CD14-positive monocyte (primary cell): ENCODE results near the gene PCDH1. TPM values are rescaled to one million over a fixed set of nuclear protein-coding genes. Genes with fewer than 3 reads are reported as not detected.

Experiments
- DNase-seq, 3 donors: peaks; one replicate each; pipeline ENCODE4 v3.0.0-alpha.2; 2011 to 2022
- H2AFZ ChIP-seq: 2 replicates; pipeline ENCODE4 v1.6.0; 2012; ENCODE audit warnings: mild to moderate bottlenecking, low read depth, low read length, inconsistent platforms; ENCODE audit not compliant: insufficient read depth, poor library complexity, severe bottlenecking
- H3K27ac ChIP-seq, 2 donors: 1 replicate in 1 of 2; 2 replicates in 1 of 2; pipeline ENCODE4 v1.5.1; 2012 to 2013; ENCODE audit warnings: low read length in 2 of 2, control low read depth in 1 of 2, inconsistent platforms in 1 of 2, low read depth in 1 of 2, mild to moderate bottlenecking in 1 of 2
- H3K27me3 ChIP-seq, 2 donors: one replicate each; pipeline versions ENCODE4 v1.6.0 to v1.6.1; 2011 to 2013; ENCODE audit warnings: low read length in 2 of 2; ENCODE audit not compliant: control insufficient read depth in 2 of 2, insufficient read depth in 2 of 2
- H3K36me3 ChIP-seq, 2 donors: replicated peaks in 1 of 2; 1 replicate in 1 of 2; 2 replicates in 1 of 2; pipeline versions ENCODE4 v1.5.1 to v1.6.1; 2012 to 2013; ENCODE audit warnings: low read length in 2 of 2, control low read depth in 1 of 2, inconsistent platforms in 1 of 2, mild to moderate bottlenecking in 1 of 2; ENCODE audit not compliant: insufficient read depth in 2 of 2, control insufficient read depth in 1 of 2
- H3K4me1 ChIP-seq, 2 donors: 1 replicate in 1 of 2; 2 replicates in 1 of 2; pipeline versions ENCODE4 v1.5.1 to v1.6.1; 2012 to 2013; ENCODE audit warnings: low read length in 2 of 2, control low read depth in 1 of 2, inconsistent platforms in 1 of 2, mild to moderate bottlenecking in 1 of 2, moderate library complexity in 1 of 2; ENCODE audit not compliant: insufficient read depth in 2 of 2, control insufficient read depth in 1 of 2
- H3K4me2 ChIP-seq: replicated peaks from 2 replicates; pipeline ENCODE3; 2012; ENCODE audit warnings: low read length, moderate library complexity, mild to moderate bottlenecking; ENCODE audit not compliant: poor library complexity, severe bottlenecking; ENCODE audit errors: extremely low read depth
- H3K4me3 ChIP-seq, 3 experiments: fragments of 200-600 bp in 1 of 3; sonication (generic) in 1 of 3; replicated peaks in 1 of 3; 1 replicate in 2 of 3; 2 replicates in 1 of 3; pipeline ENCODE4 v1.5.1; 2011 to 2013; ENCODE audit warnings: low read length in 3 of 3, mild to moderate bottlenecking in 3 of 3, control low read depth in 2 of 3, low read depth in 2 of 3, inconsistent platforms in 1 of 3, moderate library complexity in 1 of 3
- H3K79me2 ChIP-seq: 2 replicates; pipeline ENCODE4 v1.6.0; 2012; ENCODE audit warnings: mild to moderate bottlenecking, control low read depth, inconsistent platforms, low read length, moderate library complexity; ENCODE audit not compliant: insufficient read depth
- H3K9ac ChIP-seq: 2 replicates; pipeline ENCODE4 v1.6.0; 2017; ENCODE audit warnings: low read length, mild to moderate bottlenecking; ENCODE audit not compliant: insufficient read depth, poor library complexity, severe bottlenecking
- H3K9me3 ChIP-seq, 2 donors: replicated peaks in 1 of 2; 1 replicate in 1 of 2; 2 replicates in 1 of 2; pipeline versions ENCODE4 v1.5.1 to v1.6.1; 2012 to 2013; ENCODE audit warnings: low read length in 2 of 2, control low read depth in 1 of 2; ENCODE audit not compliant: control insufficient read depth in 1 of 2, insufficient read depth in 1 of 2
- H4K20me1 ChIP-seq: 2 replicates; pipeline ENCODE4 v1.6.0; 2012; ENCODE audit warnings: mild to moderate bottlenecking, low read length, control low read depth, moderate library complexity; ENCODE audit not compliant: insufficient read depth
- H3K27ac Mint-ChIP-seq, 7 donors: one replicate each; pipeline ENCODE4 v1.8.0; 2020; ENCODE audit warnings: mild to moderate bottlenecking in 7 of 7, mixed read lengths in 7 of 7, moderate library complexity in 6 of 7, inconsistent platforms in 2 of 7
- H3K27me3 Mint-ChIP-seq, 3 donors: one replicate each; pipeline ENCODE4 v1.8.0; 2021 to 2022; ENCODE audit warnings: low read depth in 3 of 3, mild to moderate bottlenecking in 3 of 3, mixed read lengths in 3 of 3, moderate library complexity in 3 of 3, inconsistent platforms in 1 of 3
- H3K36me3 Mint-ChIP-seq, 2 donors: one replicate each; pipeline ENCODE4 v1.8.0; 2020; ENCODE audit warnings: mixed read lengths in 2 of 2, inconsistent platforms in 1 of 2, mild to moderate bottlenecking in 1 of 2
- H3K4me1 Mint-ChIP-seq: one replicate; pipeline ENCODE4 v1.8.0; 2020; ENCODE audit warnings: mild to moderate bottlenecking, mixed read lengths
- H3K4me3 Mint-ChIP-seq, 2 donors: one replicate each; pipeline ENCODE4 v1.8.0; 2020; ENCODE audit warnings: mild to moderate bottlenecking in 2 of 2, mixed read lengths in 2 of 2, moderate library complexity in 1 of 2
- H3K9me3 Mint-ChIP-seq, 7 donors: one replicate each; pipeline ENCODE4 v1.8.0; 2020 to 2022; ENCODE audit warnings: mixed read lengths in 7 of 7, mild to moderate bottlenecking in 6 of 7, moderate library complexity in 6 of 7, inconsistent platforms in 2 of 7
- CTCF ChIP-seq: fragments of 200-600 bp; IDR thresholded peaks from one replicate; pipeline ENCODE4 v1.8.0; 2022; ENCODE audit warnings: antibody characterized with exemption, mild to moderate bottlenecking
- WGBS: methylation state at CpG from one replicate; pipeline ENCODE4 v1.1.5; 2013; ENCODE audit warnings: missing lambda C conversion rate; ENCODE audit not compliant: insufficient coverage; 5-methylcytosine and 5-hydroxymethylcytosine counted together
- intact Hi-C, 2 donors: fragments of 100-400 bp; cut with micrococcal nuclease; formaldehyde crosslinking; loops; one replicate each; pipeline versions ENCODE4 v1.15.0 to v1.15.1; 2023
- polyA plus RNA-seq, 3 donors: library from polyadenylated mRNA; depleted of rRNA in 1 of 3; unstranded in 2 of 3; stranded (reverse) in 1 of 3; fragments of 300-500 nt in 2 of 3; fragments of >200 nt in 1 of 3; fragmentation: Illumina TruSeq in 2 of 3; gene quantifications; 1 replicate in 2 of 3; 2 replicates in 1 of 3; pipeline ENCODE4 v1.2.3, GENCODE V29; 2012 to 2021

The PCDH1 gene
- polyA plus RNA-seq, 3 donors: not detected

GRCh38 chr5:141815796-141816180, 62.4 kb downstream of the PCDH1 start:
- no peaks in the 10 kb centered on the region for H3K4me1 Mint-ChIP-seq
- Histone ChIP-seq H2AFZ (no peak overlapping the region), H3K36me3 (no peaks in the 10 kb centered on the region), H3K9ac (no peak overlapping the region), H4K20me1 (no peaks in the 10 kb centered on the region), H3K27ac (no peak overlapping the region), H3K4me1 (no peaks in the 10 kb centered on the region), H3K4me2 (no peak overlapping the region), H3K9me3 (no peaks in the 10 kb centered on the region), H3K79me2 (no peaks in the 10 kb centered on the region), H3K27me3 (peaks cover 0 to 16% of the 10 kb centered on the region in 2 donors), H3K4me3 (no peak overlapping the region)
- intact Hi-C loops: loop anchor here (10.0 kb wide), 2 partner anchors 121 to 151 kb away; no protein-coding TSS in a partner anchor
- H3K27ac Mint-ChIP-seq: no peak overlapping the region
- peaks cover 0 to 5% (median 0%) of the 10 kb centered on the region in 7 donors for H3K9me3 Mint-ChIP-seq
- TF ChIP-seq CTCF: no peak
- no peak overlapping the region for H3K4me3 Mint-ChIP-seq
- no peaks in the 10 kb centered on the region for H3K36me3 Mint-ChIP-seq
- WGBS: no CpG with 5 or more reads among the region's 3 CpGs
- peaks cover 20 to 38% (median 20%) of the 10 kb centered on the region in 3 donors for H3K27me3 Mint-ChIP-seq
- DNase-seq: no peak

- no peaks in the 10 kb centered on the region for H4K20me1 ChIP-seq
- Mint-ChIP-seq H3K36me3 (no peaks in the 10 kb centered on the region), H3K27me3 (peaks cover 23 to 38% (median 24%) of the 10 kb centered on the region in 3 donors), H3K4me3 (no peak overlapping the region), H3K27ac (no peak overlapping the region), H3K4me1 (no peaks in the 10 kb centered on the region), H3K9me3 (peaks cover 0 to 8% (median 0%) of the 10 kb centered on the region in 7 donors)
- peaks cover 0 to 16% of the 10 kb centered on the region in 2 donors for H3K27me3 ChIP-seq
- H3K4me1 ChIP-seq: no peaks in the 10 kb centered on the region
- H3K27ac ChIP-seq: no peak overlapping the region
- no peak overlapping the region for H3K4me2 ChIP-seq
- no peaks in the 10 kb centered on the region for H3K79me2 ChIP-seq
- TF ChIP-seq CTCF: no peak
- no peak for DNase-seq
- H3K36me3 ChIP-seq: no peaks in the 10 kb centered on the region
- H3K9me3 ChIP-seq: no peaks in the 10 kb centered on the region
- H3K9ac ChIP-seq: no peak overlapping the region
- H2AFZ ChIP-seq: no peak overlapping the region
- H3K4me3 ChIP-seq: no peak overlapping the region
- intact Hi-C loops: loop anchor here (10.0 kb wide), 2 partner anchors 120 to 150 kb away; no protein-coding TSS in a partner anchor
These were observed 63.0 kb downstream of the PCDH1 start for GRCh38 chr5:141815051-141815795.
